HEK293 (cell line): ENCODE measurements around the gene TSPYL4.

Source experiments
- CTCF ChIA-PET: fragments of 350-600 bp; formaldehyde crosslinking; extraction: SDS; loops from one replicate; lab custom pipeline; 2021; ENCODE audit warnings: antibody characterized with exemption; lab: Yijun Ruan, JAX
- POLR2A ChIA-PET: fragments of 300-600 bp; formaldehyde crosslinking; extraction: SDS; loops from one replicate; lab custom pipeline; 2020; ENCODE audit warnings: antibody characterized with exemption, inconsistent platforms; lab: Yijun Ruan, JAX
- H3K27ac ChIP-seq: fragments of 200-500 bp; sonication (Bioruptor generic); 2 replicates; pipeline ENCODE4 v1.5.1; 2014; ENCODE audit warnings: low read depth, low read length, control low read depth, inconsistent platforms; ENCODE audit errors: extremely low read depth
- H3K36me3 ChIP-seq, 2 experiments: fragments of 200-500 bp in 1 of 2; sonication (Bioruptor generic) in 1 of 2; 1 replicate in 1 of 2; 2 replicates in 1 of 2; pipeline ENCODE4 v1.5.1; 2014 to 2017; ENCODE audit warnings: inconsistent platforms in 2 of 2, low read length in 2 of 2; ENCODE audit not compliant: control insufficient read depth in 2 of 2, insufficient read depth in 1 of 2
- H3K4me1 ChIP-seq: fragments of 200-500 bp; sonication (Bioruptor generic); 2 replicates; pipeline ENCODE4 v1.5.1; 2014; ENCODE audit warnings: mild to moderate bottlenecking, low read length, inconsistent platforms; ENCODE audit not compliant: control insufficient read depth, insufficient read depth
- H3K4me3 ChIP-seq: 2 replicates; pipeline ENCODE4 v1.5.1; 2011; ENCODE audit warnings: low read depth, mild to moderate bottlenecking, control low read depth, low read length, moderate library complexity
- H3K9me3 ChIP-seq: fragments of 200-500 bp; sonication (Bioruptor generic); 2 replicates; pipeline ENCODE4 v1.5.1; 2014; ENCODE audit warnings: low read depth, low read length, inconsistent platforms; ENCODE audit not compliant: control insufficient read depth, insufficient read depth
- AEBP2 ChIP-seq: fragments of 450-650 bp; formaldehyde crosslinking; IDR thresholded peaks from 2 replicates; pipeline ENCODE4 v1.5.1; 2016; ENCODE audit warnings: missing biosample characterization, missing genetic modification characterization, borderline replicate concordance
- REST ChIP-seq: fragments of 450-650 bp; formaldehyde crosslinking; IDR thresholded peaks from 2 replicates; pipeline ENCODE4 v1.5.1; 2016; ENCODE audit warnings: missing biosample characterization, missing genetic modification characterization
- SETDB1 ChIP-seq: IDR thresholded peaks from one replicate; pipeline ENCODE4 v1.6.1; 2017; ENCODE audit warnings: mild to moderate bottlenecking, low read length, moderate library complexity, mixed read lengths; ENCODE audit not compliant: insufficient read length
- ZBTB20 ChIP-seq: fragments of 450-650 bp; formaldehyde crosslinking; IDR thresholded peaks from 2 replicates; pipeline ENCODE4 v1.5.1; 2016; ENCODE audit warnings: missing biosample characterization, missing genetic modification characterization
- ZBTB48 ChIP-seq: fragments of 450-650 bp; formaldehyde crosslinking; IDR thresholded peaks from 2 replicates; pipeline ENCODE4 v1.5.1; 2016; ENCODE audit warnings: missing biosample characterization, missing genetic modification characterization
- ZBTB6 ChIP-seq: fragments of 450-650 bp; formaldehyde crosslinking; IDR thresholded peaks from 2 replicates; pipeline ENCODE4 v1.5.1; 2017; ENCODE audit warnings: missing biosample characterization, missing genetic modification characterization
- ZFP3 ChIP-seq: fragments of 450-650 bp; formaldehyde crosslinking; IDR thresholded peaks from 2 replicates; pipeline ENCODE4 v1.5.1; 2016; ENCODE audit warnings: low read depth, missing biosample characterization, missing genetic modification characterization
- ZNF114 ChIP-seq: fragments of 450-650 bp; formaldehyde crosslinking; IDR thresholded peaks from 2 replicates; pipeline ENCODE4 v1.5.0; 2017; ENCODE audit warnings: missing biosample characterization, missing genetic modification characterization
- ZNF138 ChIP-seq: fragments of 450-650 bp; formaldehyde crosslinking; IDR thresholded peaks from 2 replicates; pipeline ENCODE4 v1.5.1; 2016; ENCODE audit warnings: missing biosample characterization, missing genetic modification characterization, borderline replicate concordance
- ZNF202 ChIP-seq: fragments of 450-650 bp; formaldehyde crosslinking; IDR thresholded peaks from 2 replicates; pipeline ENCODE4 v1.5.1; 2016; ENCODE audit warnings: missing biosample characterization, missing genetic modification characterization, borderline replicate concordance
- ZNF311 ChIP-seq: fragments of 450-650 bp; formaldehyde crosslinking; IDR thresholded peaks from 2 replicates; pipeline ENCODE4 v1.5.1; 2017; ENCODE audit warnings: missing biosample characterization, missing genetic modification characterization, borderline replicate concordance
- ZNF37A ChIP-seq: fragments of 450-650 bp; IDR thresholded peaks from 2 replicates; pipeline ENCODE4 v1.5.1; 2018; ENCODE audit warnings: missing biosample characterization, missing genetic modification characterization
- ZNF449 ChIP-seq: fragments of 450-650 bp; formaldehyde crosslinking; IDR thresholded peaks from 2 replicates; pipeline ENCODE4 v1.5.1; 2017; ENCODE audit warnings: missing biosample characterization, mild to moderate bottlenecking, missing genetic modification characterization, moderate library complexity
- ZNF514 ChIP-seq: fragments of 450-650 bp; formaldehyde crosslinking; IDR thresholded peaks from 2 replicates; pipeline ENCODE4 v1.5.1; 2016; ENCODE audit warnings: missing biosample characterization, missing genetic modification characterization
- ZNF518A ChIP-seq: fragments of 450-650 bp; formaldehyde crosslinking; conservative IDR thresholded peaks from 2 replicates; pipeline ENCODE4 v1.5.1; 2016; ENCODE audit warnings: low read depth, missing biosample characterization, missing genetic modification characterization
- ZNF558 ChIP-seq: fragments of 450-650 bp; formaldehyde crosslinking; IDR thresholded peaks from 2 replicates; pipeline ENCODE4 v1.5.1; 2016; ENCODE audit warnings: missing biosample characterization, missing genetic modification characterization
- ZNF560 ChIP-seq: fragments of 450-650 bp; formaldehyde crosslinking; IDR thresholded peaks from 2 replicates; pipeline ENCODE4 v1.5.1; 2017; ENCODE audit warnings: missing biosample characterization, missing genetic modification characterization, borderline replicate concordance
- ZNF660 ChIP-seq: fragments of 450-650 bp; IDR thresholded peaks from 2 replicates; pipeline ENCODE4 v1.5.1; 2018; ENCODE audit warnings: missing biosample characterization, mild to moderate bottlenecking, missing genetic modification characterization
- ZNF701 ChIP-seq: fragments of 450-650 bp; formaldehyde crosslinking; IDR thresholded peaks from 2 replicates; pipeline ENCODE4 v1.5.1; 2016; ENCODE audit warnings: missing biosample characterization, missing genetic modification characterization
- ZNF777 ChIP-seq: fragments of 450-650 bp; formaldehyde crosslinking; IDR thresholded peaks from 2 replicates; pipeline ENCODE4 v1.5.1; 2017; ENCODE audit warnings: missing biosample characterization, missing genetic modification characterization, borderline replicate concordance
- ZNF785 ChIP-seq: fragments of 450-650 bp; formaldehyde crosslinking; IDR thresholded peaks from 2 replicates; pipeline ENCODE4 v1.5.1; 2016; ENCODE audit warnings: missing biosample characterization, missing genetic modification characterization
- ZSCAN30 ChIP-seq: fragments of 450-650 bp; IDR thresholded peaks from 2 replicates; pipeline ENCODE4 v1.5.1; 2018; ENCODE audit warnings: missing biosample characterization, mild to moderate bottlenecking, missing genetic modification characterization, moderate library complexity

TSPYL4 gene

GRCh38 chr6:116205281-116205680 is 48.6 kb downstream of the TSPYL4 start:
- TF ChIP-seq ZNF138 = no peak
- TF ChIP-seq ZNF777 (tag by site-specific recombination) = no peak
- TF ChIP-seq ZNF114 (tag by site-specific recombination) = no peak
- TF ChIP-seq ZNF558 (tag by site-specific recombination) = no peak
- no peak for TF ChIP-seq SETDB1
- TF ChIP-seq ZFP3 (tag by site-specific recombination) = no peak
- TF ChIP-seq ZNF311 = no peak
- no peak for TF ChIP-seq ZNF518A (tag by site-specific recombination)
- no peak for TF ChIP-seq ZBTB20
- TF ChIP-seq ZNF701 (tag by site-specific recombination) = no peak
- no peak for TF ChIP-seq ZBTB6
- TF ChIP-seq ZBTB48 (tag by site-specific recombination) = no peak
- no peak for TF ChIP-seq ZNF560
- no peak for TF ChIP-seq ZNF660
- TF ChIP-seq ZSCAN30 (tag by site-specific recombination) = no peak
- no peak for TF ChIP-seq REST
- ChIA-PET POLR2A (no interaction called here), CTCF (interaction anchor here (0.6 to 5.6 kb wide), 5 partner anchors 9 to 387 kb away, joined by 3 to 57 read pairs (median 4); no protein-coding TSS in a partner anchor)
- H3K9me3 ChIP-seq = no peaks in the 10 kb centered on the region
- H3K27ac ChIP-seq = no peak overlapping the region
- H3K4me3 ChIP-seq = no peak overlapping the region
- peaks cover 3% of the 10 kb centered on the region; the same call in 1 of the 2 replicates for H3K4me1 ChIP-seq
- H3K36me3 ChIP-seq = no peaks in the 10 kb centered on the region

- Histone ChIP-seq H3K36me3 (no peaks in the 10 kb centered on the region), H3K27ac (no peak overlapping the region)
- CTCF ChIA-PET = interaction anchor here (0.7 to 1.1 kb wide), 2 partner anchors 20 to 90 kb away, joined by 3 to 4 read pairs; no protein-coding TSS in a partner anchor
- TF ChIP-seq ZNF785 (tag by site-specific recombination) (no peak), ZNF37A (tag by site-specific recombination) (no peak), ZNF514 (tag by site-specific recombination) (no peak), ZNF449 (no peak), ZNF202 (no peak), AEBP2 (tag by site-specific recombination) (no peak)
These were observed 52.3 kb downstream of the TSPYL4 start for GRCh38 chr6:116201538-116201937.

More at GRCh38 chr6:116201538-116201937, 52.3 kb downstream of the TSPYL4 start:
- Histone ChIP-seq H3K9me3 (no peaks in the 10 kb centered on the region), H3K4me1 (peaks cover 3% of the 10 kb centered on the region; the same call in 1 of the 2 replicates), H3K4me3 (no peak overlapping the region)
- POLR2A ChIA-PET = no interaction called here
